HuH-7 (cell line): ENCODE measurements around the gene ARID5A.
"Not testable (repeated sequence)": the region's sequence is repeated elsewhere in the genome, so short reads cannot be mapped to it uniquely, and the experiment has no call there.

Source experiments
- DNase-seq: peaks from one replicate; pipeline ENCODE4 v3.0.0; 2011; ENCODE audit warnings: low spot score

Gene ARID5A

GRCh38 chr2:96536445-96537065 lies at the start of gene ARID5A:
TSS of gene ARID5A (plus strand) at chr2:96536752. CDS start at chr2:96536827, 75 bp downstream.
- peak; percentile 98 for DNase-seq

GRCh38 chr2:96489261-96489660 lies 47.3 kb upstream of the ARID5A start:
- no peak for DNase-seq

GRCh38 chr2:96489663-96490062 lies 46.9 kb upstream of the ARID5A start:
- no peak for DNase-seq

- no peak for DNase-seq
Measured at GRCh38 chr2:96491860-96492497, 44.6 kb upstream of the ARID5A start.

GRCh38 chr2:96493072-96493471 lies 43.5 kb upstream of the ARID5A start:
- no peak for DNase-seq

- DNase-seq = no peak
Measured at GRCh38 chr2:96494188-96494587, 42.4 kb upstream of the ARID5A start.

- DNase-seq = no peak
Measured at GRCh38 chr2:96495982-96496629, 40.4 kb upstream of the ARID5A start.

- no peak for DNase-seq
Measured at GRCh38 chr2:96498021-96498431, 38.5 kb upstream of the ARID5A start.

- not testable (repeated sequence) for DNase-seq
Measured at GRCh38 chr2:96498611-96499010, 37.9 kb upstream of the ARID5A start.

GRCh38 chr2:96499061-96499960 lies 37.2 kb upstream of the ARID5A start:
- DNase-seq = no peak

- no peak for DNase-seq
Measured at GRCh38 chr2:96500385-96501066, 36.0 kb upstream of the ARID5A start.

GRCh38 chr2:96501471-96501874 lies 35.1 kb upstream of the ARID5A start:
- no peak for DNase-seq

- no peak for DNase-seq
Measured at GRCh38 chr2:96501886-96502810, 34.4 kb upstream of the ARID5A start.

- no peak for DNase-seq
Measured at GRCh38 chr2:96502891-96503636, 33.5 kb upstream of the ARID5A start.

- DNase-seq = no peak
Measured at GRCh38 chr2:96503637-96504243, 32.8 kb upstream of the ARID5A start.

- DNase-seq = peak; percentile 95
Measured at GRCh38 chr2:96505231-96505889, 31.2 kb upstream of the ARID5A start, which contains the start of gene NEURL3. TSS of gene NEURL3 (minus strand) at chr2:96505357. CDS start at chr2:96505286, 71 bp downstream.

GRCh38 chr2:96506016-96506906 lies 30.3 kb upstream of the ARID5A start:
- no peak for DNase-seq

GRCh38 chr2:96506907-96507240 lies 29.7 kb upstream of the ARID5A start:
- no peak for DNase-seq
